ENCODE results near the gene DAZL. TPM values are rescaled to one million over a fixed set of nuclear protein-coding genes. Genes with fewer than 3 reads are reported as not detected.

DAZL gene
- total and polyA plus RNA-seq, 9 of the 15 experiments (the other 6 are each of a cell fraction or from before 2014, with no cell fraction given), result not detected

- TF ChIP-seq MYBL2 (IDR thresholded peaks at IDR 0.05; ENCODE audit: low read depth) (peak; percentile 41), MYBL2 (CRISPR knock-in tag; IDR thresholded peaks at IDR 0.05; ENCODE audit: borderline replicate concordance) (no peak), AFF1 (IDR thresholded peaks at IDR 0.05; ENCODE audit: low read depth in 1 of 2, partially characterized antibody in 2 of 2) (peak in 1 of 2 experiments; percentile 45), MIER1 (IDR thresholded peaks at IDR 0.05; ENCODE audit: low read depth) (peak; percentile 57; the same call in 1 of the 2 replicates), NFRKB (IDR thresholded peaks at IDR 0.05; ENCODE audit: low read depth) (peak; percentile 82), ZC3H8 (IDR thresholded peaks at IDR 0.05) (peak; percentile 80; the same call in 1 of the 2 replicates), ARNT (IDR thresholded peaks at IDR 0.05) (peak in 1 of 2 experiments; percentile 67; a peak in 2 of 4 replicates), NCOA4 (IDR thresholded peaks at IDR 0.05; ENCODE audit: partially characterized antibody) (peak; percentile 71), ZBTB2 (IDR thresholded peaks at IDR 0.05) (peak; percentile 48; the same call in 1 of the 2 replicates)
Measured at GRCh38 chr3:16551342-16551976, 53.8 kb downstream of the DAZL start (continued).
